ENCODE results near the gene TBC1D5.
"Not testable (repeated sequence)": the region's sequence is repeated elsewhere in the genome, so short reads cannot be mapped to it uniquely, and the experiment has no call there.

The TBC1D5 gene

GRCh38 chr3:17742880-17743657 is 638 bp upstream of the TBC1D5 start:
- Mint-ChIP-seq H3K4me1 (peaks cover 38 to 81% of the 10 kb centered on the region in 2 donors), H3K27me3 (no peaks in the 10 kb centered on the region), H3K4me3 (peak overlapping the region; percentile 88 to 97), H3K9me3 (no peaks in the 10 kb centered on the region), H3K36me3 (peaks cover 0 to 4% of the 10 kb centered on the region in 2 donors), H3K27ac (peak overlapping the region; percentile 80)
- no peak for DNase-seq
- peak in 1 of 2 donors; percentile 0 for ATAC-seq (replicated peaks)

GRCh38 chr3:17741621-17742101 is 770 bp downstream of the TBC1D5 start:
- H3K4me3 Mint-ChIP-seq: peak overlapping the region; percentile 88 to 97
- H3K27me3 Mint-ChIP-seq: no peaks in the 10 kb centered on the region
- no peak for DNase-seq
- H3K9me3 Mint-ChIP-seq: no peaks in the 10 kb centered on the region
- peaks cover 33 to 82% of the 10 kb centered on the region in 2 donors for H3K4me1 Mint-ChIP-seq
- no peak for ATAC-seq (replicated peaks)
- peaks cover 0 to 7% of the 10 kb centered on the region in 2 donors for H3K36me3 Mint-ChIP-seq
- H3K27ac Mint-ChIP-seq: peak overlapping the region; percentile 99

- DNase-seq (no peak), ATAC-seq (replicated peaks) (no peak)
- Mint-ChIP-seq H3K9me3 (no peaks in the 10 kb centered on the region), H3K36me3 (peaks cover 4 to 15% of the 10 kb centered on the region in 2 donors), H3K4me3 (peak overlapping the region; percentile 88 to 97), H3K4me1 (peaks cover 29 to 77% of the 10 kb centered on the region in 2 donors), H3K27me3 (no peaks in the 10 kb centered on the region), H3K27ac (peak overlapping the region; percentile 99)
Measured at GRCh38 chr3:17740721-17741141, 1.7 kb downstream of the TBC1D5 start.

GRCh38 chr3:17738921-17739320 is 3.5 kb downstream of the TBC1D5 start:
- Mint-ChIP-seq H3K4me3 (peak overlapping the region; percentile 63 to 86), H3K4me1 (peaks cover 24 to 65% of the 10 kb centered on the region in 2 donors), H3K27ac (peak overlapping the region; percentile 63), H3K9me3 (peaks cover 0 to 1% of the 10 kb centered on the region in 2 donors), H3K27me3 (no peaks in the 10 kb centered on the region), H3K36me3 (peaks cover 10 to 22% of the 10 kb centered on the region in 2 donors)
- no peak for ATAC-seq (replicated peaks)
- DNase-seq: no peak

- Mint-ChIP-seq H3K4me3 (peak overlapping the region; percentile 1 to 20), H3K27ac (no peak overlapping the region), H3K4me1 (peaks cover 27 to 66% of the 10 kb centered on the region in 2 donors), H3K27me3 (no peaks in the 10 kb centered on the region), H3K36me3 (peaks cover 13 to 25% of the 10 kb centered on the region in 2 donors), H3K9me3 (peaks cover 0 to 1% of the 10 kb centered on the region in 2 donors)
- ATAC-seq (replicated peaks): no peak
- no peak for DNase-seq
Measured at GRCh38 chr3:17738219-17738618, 4.2 kb downstream of the TBC1D5 start.

GRCh38 chr3:17737591-17737990 is 4.8 kb downstream of the TBC1D5 start:
- Mint-ChIP-seq H3K4me1 (peaks cover 33 to 68% of the 10 kb centered on the region in 2 donors), H3K9me3 (peaks cover 0 to 1% of the 10 kb centered on the region in 2 donors), H3K36me3 (peaks cover 17 to 31% of the 10 kb centered on the region in 2 donors), H3K27me3 (no peaks in the 10 kb centered on the region), H3K27ac (no peak overlapping the region), H3K4me3 (no peak overlapping the region)
- DNase-seq (no peak), ATAC-seq (replicated peaks) (no peak)

- Mint-ChIP-seq H3K36me3 (peaks cover 24 to 45% of the 10 kb centered on the region in 2 donors), H3K4me1 (peaks cover 31 to 68% of the 10 kb centered on the region in 2 donors)
- not testable (repeated sequence) for H3K27me3 Mint-ChIP-seq; DNase-seq; H3K4me3 Mint-ChIP-seq; H3K9me3 Mint-ChIP-seq; ATAC-seq (replicated peaks); H3K27ac Mint-ChIP-seq
Measured at GRCh38 chr3:17735362-17735761, 7.1 kb downstream of the TBC1D5 start.

- Mint-ChIP-seq H3K4me1 (peaks cover 26 to 62% of the 10 kb centered on the region in 2 donors), H3K9me3 (peaks cover 0 to 3% of the 10 kb centered on the region in 2 donors), H3K4me3 (no peak overlapping the region), H3K27me3 (no peaks in the 10 kb centered on the region), H3K36me3 (peaks cover 34 to 53% of the 10 kb centered on the region in 2 donors), H3K27ac (no peak overlapping the region)
- DNase-seq (no peak), ATAC-seq (replicated peaks) (no peak)
Measured at GRCh38 chr3:17733768-17734167, 8.7 kb downstream of the TBC1D5 start.

GRCh38 chr3:17733215-17733614 is 9.2 kb downstream of the TBC1D5 start:
- Mint-ChIP-seq H3K9me3 (peaks cover 0 to 3% of the 10 kb centered on the region in 2 donors), H3K36me3 (peaks cover 36 to 55% of the 10 kb centered on the region in 2 donors), H3K27ac (peak overlapping the region; percentile 4), H3K4me3 (peak overlapping the region in 1 of 2 donors; percentile 56), H3K4me1 (peaks cover 26 to 58% of the 10 kb centered on the region in 2 donors), H3K27me3 (no peaks in the 10 kb centered on the region)
- no peak for ATAC-seq (replicated peaks)
- no peak for DNase-seq

GRCh38 chr3:17730318-17730967 is 12.0 kb downstream of the TBC1D5 start:
- no peak for DNase-seq
- Mint-ChIP-seq H3K27me3 (no peaks in the 10 kb centered on the region), H3K9me3 (peaks cover 0 to 3% of the 10 kb centered on the region in 2 donors), H3K4me1 (peaks cover 15 to 34% of the 10 kb centered on the region in 2 donors), H3K36me3 (peaks cover 46 to 63% of the 10 kb centered on the region in 2 donors), H3K27ac (peak overlapping the region; percentile 39), H3K4me3 (no peak overlapping the region)
- no peak for ATAC-seq (replicated peaks)

- Mint-ChIP-seq H3K36me3 (peaks cover 38 to 56% of the 10 kb centered on the region in 2 donors), H3K27ac (no peak overlapping the region), H3K9me3 (peaks cover 0 to 2% of the 10 kb centered on the region in 2 donors), H3K4me1 (peaks cover 3 to 15% of the 10 kb centered on the region in 2 donors), H3K27me3 (no peaks in the 10 kb centered on the region), H3K4me3 (no peak overlapping the region)
- DNase-seq (no peak), ATAC-seq (replicated peaks) (no peak)
Measured at GRCh38 chr3:17726313-17726712, 16.1 kb downstream of the TBC1D5 start.

- not testable (repeated sequence) for DNase-seq; H3K4me3 Mint-ChIP-seq; H3K9me3 Mint-ChIP-seq; H3K27ac Mint-ChIP-seq; ATAC-seq (replicated peaks); H3K27me3 Mint-ChIP-seq
- Mint-ChIP-seq H3K36me3 (peaks cover 34 to 52% of the 10 kb centered on the region in 2 donors), H3K4me1 (peaks cover 3 to 10% of the 10 kb centered on the region in 2 donors)
Measured at GRCh38 chr3:17725844-17726243, 16.6 kb downstream of the TBC1D5 start.

- Mint-ChIP-seq H3K27me3 (no peaks in the 10 kb centered on the region), H3K9me3 (peaks cover 0 to 2% of the 10 kb centered on the region in 2 donors), H3K36me3 (peaks cover 33 to 51% of the 10 kb centered on the region in 2 donors), H3K27ac (no peak overlapping the region), H3K4me1 (peaks cover 0 to 6% of the 10 kb centered on the region in 2 donors), H3K4me3 (no peak overlapping the region)
- ATAC-seq (replicated peaks) (no peak), DNase-seq (no peak)
Measured at GRCh38 chr3:17724948-17725347, 17.5 kb downstream of the TBC1D5 start.

- Mint-ChIP-seq H3K27ac (no peak overlapping the region), H3K4me3 (no peak overlapping the region), H3K27me3 (no peaks in the 10 kb centered on the region), H3K36me3 (peaks cover 28 to 46% of the 10 kb centered on the region in 2 donors), H3K9me3 (peaks cover 0 to 2% of the 10 kb centered on the region in 2 donors), H3K4me1 (peaks cover 0 to 1% of the 10 kb centered on the region in 2 donors)
- ATAC-seq (replicated peaks) (no peak), DNase-seq (no peak)
Measured at GRCh38 chr3:17724122-17724521, 18.3 kb downstream of the TBC1D5 start.
